Right hindlimb (tissue), 1 donor: ENCODE measurements around the gene MINK1.
"Not testable (repeated sequence)": the region's sequence is repeated elsewhere in the genome, so short reads cannot be mapped to it uniquely, and the experiment has no call there.

ENCODE experiments used
- DNase-seq: peaks from one replicate; pipeline ENCODE4 v3.0.0-alpha.2; 2018

Gene MINK1

DNA sequence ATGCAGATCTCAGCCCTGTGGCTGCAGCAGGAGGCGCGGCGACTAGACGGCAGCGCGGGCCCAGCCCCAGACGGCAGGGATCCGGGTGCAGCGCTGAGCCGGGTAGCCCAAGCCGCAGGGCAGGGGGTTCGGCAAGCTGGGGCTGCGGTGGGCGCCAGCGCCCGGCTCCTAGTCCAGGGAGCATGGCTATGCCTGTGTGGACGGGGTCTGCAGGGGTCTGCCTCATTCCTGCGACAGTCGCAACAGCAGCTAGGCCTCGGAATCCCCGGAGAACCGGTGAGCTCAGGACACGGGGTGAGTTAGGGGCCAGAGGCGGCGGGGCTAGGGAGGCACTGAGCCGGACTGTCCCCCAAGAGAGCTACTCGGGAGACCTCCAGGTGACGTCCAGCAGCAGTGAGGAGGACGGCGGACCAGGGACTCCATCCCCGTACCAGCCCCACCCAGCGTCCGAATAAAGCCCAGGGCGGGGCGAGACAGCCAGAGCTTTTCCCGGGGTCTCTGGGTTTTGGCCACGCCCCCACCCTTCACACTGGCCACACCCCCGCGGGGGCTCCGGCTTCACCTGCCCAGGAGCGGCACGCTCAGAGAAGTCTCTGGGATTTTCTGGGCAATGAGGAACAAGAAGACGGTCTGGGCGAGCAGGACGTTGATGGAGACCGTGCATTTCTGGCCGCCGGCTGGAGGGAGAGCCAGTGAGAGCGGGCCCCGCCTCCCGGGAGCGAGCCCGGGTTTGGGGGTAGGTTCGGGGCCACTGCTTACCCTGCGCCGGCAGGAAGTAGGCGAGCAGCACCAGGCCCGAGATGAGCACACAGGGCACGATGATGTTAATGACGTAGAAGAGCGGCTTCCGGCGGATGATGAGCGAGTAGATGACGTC, 67.3 kb downstream of the MINK1 start:
- DNase-seq, result peak; percentile 77

- DNase-seq, result no peak
Measured at GRCh38 chr17:4901108-4901647, 68.0 kb downstream of the MINK1 start.

GRCh38 chr17:4901648-4902344, 68.7 kb downstream of the MINK1 start:
- peak; percentile 88 for DNase-seq

DNA sequence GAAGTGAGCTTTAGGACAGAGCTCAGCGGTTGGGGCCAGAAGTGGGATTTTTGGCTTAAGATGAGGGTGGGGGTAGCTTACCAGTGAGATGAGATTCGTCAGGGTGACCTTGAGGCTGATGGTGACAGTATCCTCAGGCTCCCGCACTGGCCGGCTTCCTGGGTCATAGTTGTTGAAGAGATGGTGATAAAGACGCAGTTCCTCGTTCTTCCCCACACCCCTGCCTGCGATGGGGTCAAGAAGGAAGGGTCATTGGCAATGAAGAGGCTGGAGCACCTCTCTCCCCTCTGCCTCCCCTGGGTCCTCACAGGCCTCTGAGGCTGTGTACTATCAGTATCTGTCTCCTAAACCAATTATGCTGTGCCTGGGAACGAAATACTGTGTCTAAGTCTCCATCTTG, 69.4 kb downstream of the MINK1 start:
- no peak for DNase-seq

DNA sequence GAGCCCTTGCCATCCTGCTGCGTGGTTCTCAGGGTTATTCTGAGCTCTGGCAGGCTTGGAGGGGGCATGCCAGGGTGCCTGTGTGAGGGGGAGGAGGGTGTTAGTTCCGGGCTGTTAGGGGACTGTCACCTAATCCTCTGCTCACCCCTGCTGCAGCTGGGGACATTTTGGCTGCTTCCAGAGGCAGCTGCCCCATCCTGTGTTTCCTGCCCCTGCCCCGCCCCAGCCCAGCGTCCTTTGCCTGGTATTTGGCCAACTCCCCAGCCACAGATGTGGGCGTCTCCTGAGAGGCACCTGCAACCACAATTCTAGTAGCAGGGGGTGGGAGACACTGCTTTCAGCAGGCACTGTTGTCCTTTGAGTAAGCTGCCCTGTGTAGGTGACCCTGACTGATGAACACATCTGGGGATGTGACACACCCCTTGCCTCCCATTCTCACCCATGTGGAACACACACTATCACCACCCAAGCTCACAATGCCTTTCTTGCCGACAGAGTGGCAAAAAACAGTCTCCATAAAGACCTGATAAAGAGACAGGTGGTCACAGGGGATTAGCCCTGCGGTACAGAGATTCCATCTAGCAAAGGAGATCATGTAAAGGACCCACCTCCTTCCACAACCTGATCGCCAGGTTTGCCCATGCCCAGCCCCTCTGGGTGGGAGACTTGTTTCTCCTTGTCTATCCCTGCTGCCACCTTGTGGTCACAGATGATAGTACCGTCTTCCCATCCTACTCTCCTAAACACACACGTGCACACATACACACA, 70.1 kb downstream of the MINK1 start, which contains the start of gene CHRNE:
Gene CHRNE, minus strand, starts transcription at position 48 of the 768 bp plus-strand sequence. Its CDS starts 35 bp downstream, at position 13.
- peak; percentile 79 for DNase-seq

DNA sequence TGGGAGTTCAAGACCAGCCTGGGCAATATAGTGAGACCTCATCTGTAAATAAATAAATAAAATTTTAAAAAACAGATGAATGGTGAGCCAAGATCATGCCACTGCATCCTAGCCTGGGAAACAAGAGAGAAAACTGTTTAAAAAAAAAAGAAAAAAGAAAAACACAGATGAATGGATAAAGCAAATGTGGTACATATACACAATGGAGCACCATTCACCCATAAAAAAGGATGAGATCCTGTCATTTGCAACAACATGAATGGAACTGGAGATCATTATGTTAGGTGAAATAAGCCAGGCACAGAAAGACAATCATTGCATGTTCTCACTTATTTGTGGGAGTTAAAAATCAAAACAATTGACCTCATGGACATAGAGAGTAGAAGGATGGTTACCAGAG, 73.5 kb downstream of the MINK1 start:
- not testable (repeated sequence) for DNase-seq

- DNase-seq, result no peak
Measured at GRCh38 chr17:4908301-4908700, 75.2 kb downstream of the MINK1 start.

DNA sequence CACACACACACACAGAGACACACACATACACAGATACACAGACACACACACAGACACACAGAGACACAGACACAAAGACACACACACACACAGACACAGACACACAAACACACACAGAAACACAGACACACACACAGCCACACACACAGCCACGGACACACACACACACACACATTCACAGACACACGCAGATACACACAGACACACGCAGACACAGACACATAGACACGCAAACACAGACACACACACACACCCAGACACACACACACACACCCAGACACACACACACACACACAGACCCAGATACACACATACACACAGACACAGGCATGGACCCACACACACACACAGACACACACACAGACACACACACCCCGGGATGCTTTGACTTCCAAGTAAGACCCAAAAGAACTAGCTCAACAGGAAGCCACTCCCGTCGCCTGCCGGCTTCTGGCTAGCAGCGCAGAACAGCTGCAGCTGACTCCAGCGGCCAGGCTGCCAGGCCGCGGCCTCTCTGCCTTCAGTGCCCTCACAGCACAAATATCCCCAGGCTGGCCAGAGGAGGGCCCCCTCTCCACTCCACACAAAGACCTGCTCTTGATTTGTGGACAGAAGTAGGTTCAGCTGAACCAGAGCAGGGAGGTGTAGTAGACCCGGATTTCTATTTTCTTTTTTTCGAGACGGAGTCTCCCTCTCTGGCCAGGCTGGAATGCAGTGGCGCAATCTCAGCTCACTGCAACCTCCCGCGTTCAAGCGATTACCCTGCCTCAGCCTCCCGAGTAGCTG, 75.8 kb downstream of the MINK1 start:
- DNase-seq, result peak; percentile 96

DNA sequence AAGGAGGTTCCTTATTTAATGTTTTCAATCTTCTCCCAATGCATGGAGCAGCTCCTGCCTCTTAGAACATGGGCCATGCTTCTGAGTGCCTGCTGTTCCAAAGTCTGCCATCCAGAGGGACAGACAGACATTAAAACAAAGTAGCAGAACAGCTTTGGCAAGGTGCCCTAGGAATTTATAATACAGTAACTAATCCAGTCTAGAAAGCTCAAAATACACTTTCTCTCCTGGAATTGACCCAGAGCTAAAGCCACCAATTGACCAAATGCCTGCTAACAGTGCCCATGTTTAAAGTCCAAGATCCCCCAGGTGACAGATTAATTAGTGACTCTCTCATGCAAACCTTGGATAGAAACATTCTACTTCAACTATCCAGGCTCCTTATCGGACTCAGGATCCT, 80.9 kb downstream of the MINK1 start:
- no peak for DNase-seq

GRCh38 chr17:4914551-4914950, 81.4 kb downstream of the MINK1 start:
- not testable (repeated sequence) for DNase-seq

DNA sequence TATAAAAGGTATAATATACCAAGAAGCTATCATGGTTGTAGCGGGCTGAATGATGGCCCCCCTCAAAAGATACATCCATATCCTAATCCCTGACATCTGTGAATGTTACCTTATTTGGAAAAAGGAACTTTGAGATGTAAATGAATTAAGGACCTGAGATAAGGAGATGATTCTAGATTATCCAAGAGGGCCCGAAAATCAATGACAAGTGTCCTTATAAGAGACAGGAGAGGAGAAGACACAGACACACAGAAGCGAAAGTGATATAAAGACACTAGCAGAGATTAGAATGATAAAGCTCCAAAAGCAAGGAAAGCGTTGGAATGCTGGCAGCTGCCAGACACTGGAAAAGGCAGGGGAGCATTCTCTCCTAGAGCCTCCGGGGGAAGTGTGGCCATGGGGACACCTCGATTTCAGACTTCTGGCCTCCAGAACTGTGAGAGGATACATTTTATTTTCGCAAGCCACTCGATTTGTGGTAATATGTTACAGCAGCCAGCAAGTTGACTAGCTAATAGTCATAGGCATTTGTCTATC, 86.4 kb downstream of the MINK1 start:
- DNase-seq, result no peak

- DNase-seq, result no peak
Measured at GRCh38 chr17:4920351-4921048, 87.4 kb downstream of the MINK1 start.

DNA sequence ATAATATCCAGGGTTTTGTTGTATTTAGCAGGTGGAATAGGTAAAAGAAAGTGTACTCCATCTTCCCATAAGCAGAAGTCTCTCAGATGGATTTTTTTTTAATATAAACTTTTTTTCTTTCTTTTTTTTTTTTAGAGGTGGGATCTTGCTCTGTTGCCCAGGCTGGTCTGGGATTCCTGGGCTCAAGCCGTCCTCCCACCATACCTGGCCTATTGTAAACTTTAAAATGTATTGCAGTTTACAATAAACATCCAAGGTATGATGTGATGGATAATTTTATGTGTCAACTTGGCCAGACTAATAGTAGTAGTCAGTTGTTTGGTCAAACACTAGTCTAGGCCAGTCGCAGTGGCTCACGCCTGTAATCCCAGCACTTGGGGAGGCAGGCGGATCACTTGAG, 88.2 kb downstream of the MINK1 start:
- DNase-seq, result no peak

GRCh38 chr17:4926577-4927335, 93.6 kb downstream of the MINK1 start:
- not testable (repeated sequence) for DNase-seq

- no peak for DNase-seq
Measured at GRCh38 chr17:4928881-4929280, 95.7 kb downstream of the MINK1 start.

GRCh38 chr17:4931963-4932362, 98.8 kb downstream of the MINK1 start, which contains the start of gene GP1BA:
GP1BA (plus strand) TSS chr17:4932277; CDS start chr17:4932605, 328 bp downstream.
- no peak for DNase-seq

GRCh38 chr17:4932756-4933155, 99.6 kb downstream of the MINK1 start:
- DNase-seq, result no peak

DNA sequence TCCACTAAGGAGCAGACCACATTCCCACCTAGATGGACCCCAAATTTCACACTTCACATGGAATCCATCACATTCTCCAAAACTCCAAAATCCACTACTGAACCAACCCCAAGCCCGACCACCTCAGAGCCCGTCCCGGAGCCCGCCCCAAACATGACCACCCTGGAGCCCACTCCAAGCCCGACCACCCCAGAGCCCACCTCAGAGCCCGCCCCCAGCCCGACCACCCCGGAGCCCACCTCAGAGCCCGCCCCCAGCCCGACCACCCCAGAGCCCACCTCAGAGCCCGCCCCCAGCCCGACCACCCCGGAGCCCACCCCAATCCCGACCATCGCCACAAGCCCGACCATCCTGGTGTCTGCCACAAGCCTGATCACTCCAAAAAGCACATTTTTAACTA, 100.5 kb downstream of the MINK1 start:
- DNase-seq, result no peak

DNA sequence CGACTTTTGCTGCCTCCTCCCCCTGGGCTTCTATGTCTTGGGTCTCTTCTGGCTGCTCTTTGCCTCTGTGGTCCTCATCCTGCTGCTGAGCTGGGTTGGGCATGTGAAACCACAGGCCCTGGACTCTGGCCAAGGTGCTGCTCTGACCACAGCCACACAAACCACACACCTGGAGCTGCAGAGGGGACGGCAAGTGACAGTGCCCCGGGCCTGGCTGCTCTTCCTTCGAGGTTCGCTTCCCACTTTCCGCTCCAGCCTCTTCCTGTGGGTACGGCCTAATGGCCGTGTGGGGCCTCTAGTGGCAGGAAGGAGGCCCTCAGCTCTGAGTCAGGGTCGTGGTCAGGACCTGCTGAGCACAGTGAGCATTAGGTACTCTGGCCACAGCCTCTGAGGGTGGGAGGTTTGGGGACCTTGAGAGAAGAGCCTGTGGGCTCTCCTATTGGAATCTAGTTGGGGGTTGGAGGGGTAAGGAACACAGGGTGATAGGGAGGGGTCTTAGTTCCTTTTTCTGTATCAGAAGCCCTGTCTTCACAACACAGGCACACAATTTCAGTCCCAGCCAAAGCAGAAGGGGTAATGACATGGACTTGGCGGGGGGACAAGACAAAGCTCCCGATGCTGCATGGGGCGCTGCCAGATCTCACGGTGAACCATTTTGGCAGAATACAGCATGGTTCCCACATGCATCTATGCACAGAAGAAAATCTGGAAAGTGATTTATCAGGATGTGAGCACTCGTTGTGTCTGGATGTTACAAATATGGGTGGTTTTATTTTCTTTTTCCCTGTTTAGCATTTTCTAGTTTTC, 101.2 kb downstream of the MINK1 start:
- peak; percentile 56 for DNase-seq
